HG03521 (cell line): Measurements from ENCODE around the gene SPP2.

Experiments
- ATAC-seq: cut with Tn5 transposase; IDR thresholded peaks from one replicate; pipeline ENCODE4 v1.9.1; 2021; ENCODE audit warnings: mild to moderate bottlenecking, moderate library complexity; ENCODE audit not compliant: unreplicated experiment

SPP2 gene

GRCh38 chr2:234091883-234092282 lies 41.4 kb downstream of the SPP2 start:
- no peak for ATAC-seq

GRCh38 chr2:234092344-234092743 lies 41.8 kb downstream of the SPP2 start:
- no peak for ATAC-seq

DNA sequence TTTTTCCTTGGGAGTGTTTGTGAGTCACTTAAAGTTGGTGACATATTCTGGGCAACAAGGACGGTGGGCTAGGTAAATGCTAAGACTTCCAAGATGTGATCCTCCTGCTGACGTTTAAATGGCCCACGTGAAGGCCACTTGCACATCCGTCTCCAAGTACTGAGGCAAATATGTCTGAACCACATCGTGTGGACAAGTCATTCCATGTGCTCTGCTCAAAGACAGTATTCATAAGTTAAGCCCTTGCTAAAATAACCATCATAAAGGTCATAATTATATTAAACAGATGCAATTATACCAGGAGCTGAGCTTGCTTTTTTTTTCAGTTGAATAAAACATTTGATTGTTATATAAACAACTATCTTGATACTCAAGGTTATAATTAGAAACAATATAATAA lies 44.8 kb downstream of the SPP2 start:
- ATAC-seq, result no peak

DNA sequence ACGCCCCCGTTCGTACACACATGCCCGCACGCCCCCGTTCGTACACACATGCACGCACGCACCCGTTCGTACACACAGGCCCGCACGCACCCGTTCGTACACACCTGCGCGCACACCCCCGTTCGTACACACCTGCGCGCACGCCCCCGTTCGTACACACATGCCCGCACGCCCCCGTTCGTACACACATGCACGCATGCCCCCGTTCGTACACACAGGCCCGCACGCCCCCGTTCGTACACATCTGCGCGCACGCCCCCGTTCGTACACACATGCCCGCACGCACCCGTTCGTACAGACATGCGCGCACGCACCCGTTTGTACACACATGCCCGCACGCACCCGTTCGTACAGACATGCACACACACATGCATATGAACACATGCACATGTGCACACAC lies 45.7 kb downstream of the SPP2 start:
- no peak for ATAC-seq

GRCh38 chr2:234098681-234099080 lies 48.2 kb downstream of the SPP2 start:
- ATAC-seq, result no peak

DNA sequence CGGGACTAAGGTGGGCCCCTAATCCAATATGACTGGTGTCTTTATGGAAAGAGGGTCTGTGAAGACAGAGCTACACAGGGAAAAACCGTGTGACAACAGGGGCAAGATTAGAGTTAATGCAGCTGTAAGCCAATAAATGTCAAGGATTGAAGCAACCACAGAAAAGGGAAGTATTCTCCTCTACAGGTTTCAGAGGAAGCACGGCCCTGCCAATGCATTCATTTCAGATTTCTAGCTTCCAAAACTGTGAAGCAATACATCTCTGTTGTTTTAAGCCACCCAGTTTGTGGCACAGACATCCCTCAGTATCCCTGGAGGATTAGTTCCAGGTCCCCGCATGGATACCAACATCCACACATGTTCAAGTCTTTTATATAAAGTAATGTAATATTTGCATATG lies 48.8 kb downstream of the SPP2 start:
- no peak for ATAC-seq

GRCh38 chr2:234100686-234101085 lies 50.2 kb downstream of the SPP2 start:
- ATAC-seq, result no peak

GRCh38 chr2:234102112-234102511 lies 51.6 kb downstream of the SPP2 start:
- ATAC-seq, result no peak

DNA sequence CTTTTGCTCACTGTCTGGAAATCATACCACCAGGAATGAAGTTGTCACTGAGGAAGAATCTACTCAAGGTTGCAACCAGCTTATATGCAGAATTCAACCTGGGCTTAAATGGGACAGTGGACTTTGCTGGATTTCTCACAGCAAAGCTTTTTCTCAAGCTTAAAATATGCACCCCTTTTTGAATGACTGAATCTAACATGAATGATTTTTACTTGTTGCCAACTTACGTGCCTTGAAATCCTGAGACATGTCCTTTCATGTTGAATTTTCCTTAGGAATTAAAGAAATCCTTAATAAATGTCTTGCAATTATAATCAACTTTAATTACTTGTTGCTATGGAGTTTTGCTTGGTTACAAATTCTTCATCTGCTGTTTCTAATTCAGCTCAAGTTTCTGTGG lies 57.4 kb downstream of the SPP2 start:
- ATAC-seq, result no peak

GRCh38 chr2:234109321-234109720 lies 58.8 kb downstream of the SPP2 start:
- no peak for ATAC-seq

DNA sequence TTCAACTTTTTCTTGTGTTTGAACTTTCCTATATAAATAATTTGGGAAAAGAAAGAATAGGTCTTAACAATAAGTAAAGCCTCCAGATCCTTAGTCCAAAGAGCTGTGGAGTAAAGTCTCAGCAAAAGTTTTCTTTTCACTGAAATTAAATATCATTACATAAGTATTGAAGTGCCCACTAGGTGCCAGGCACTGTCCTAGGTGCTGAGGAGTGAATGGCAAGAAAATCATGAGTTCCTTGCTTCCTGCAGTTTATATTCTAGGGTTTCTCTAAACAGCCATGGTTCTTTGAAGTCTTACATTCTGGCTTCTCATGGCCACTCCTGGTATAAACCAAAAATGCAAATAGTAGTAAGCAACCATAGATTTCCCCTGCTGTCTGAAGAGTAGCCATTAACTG lies 59.7 kb downstream of the SPP2 start:
- ATAC-seq, result no peak

DNA sequence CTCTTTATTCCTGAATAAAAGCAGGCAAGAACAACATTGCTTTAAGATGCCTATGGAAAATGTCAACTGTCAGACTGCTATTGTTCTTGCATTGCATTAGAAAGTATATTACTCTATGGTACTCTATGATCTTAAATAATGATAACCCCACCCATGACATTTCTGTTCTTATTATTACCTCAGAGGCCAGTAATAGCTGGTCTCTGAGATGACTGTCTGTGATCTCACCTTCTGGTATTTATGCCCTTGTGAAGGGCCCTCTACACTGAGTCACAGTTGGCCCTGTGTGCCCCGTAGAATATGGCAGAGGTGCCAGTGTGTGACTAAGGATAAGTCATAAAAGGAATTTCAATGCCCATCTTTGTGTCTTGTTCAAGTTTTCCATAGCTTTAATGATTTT lies 61.0 kb downstream of the SPP2 start:
- ATAC-seq, result no peak

DNA sequence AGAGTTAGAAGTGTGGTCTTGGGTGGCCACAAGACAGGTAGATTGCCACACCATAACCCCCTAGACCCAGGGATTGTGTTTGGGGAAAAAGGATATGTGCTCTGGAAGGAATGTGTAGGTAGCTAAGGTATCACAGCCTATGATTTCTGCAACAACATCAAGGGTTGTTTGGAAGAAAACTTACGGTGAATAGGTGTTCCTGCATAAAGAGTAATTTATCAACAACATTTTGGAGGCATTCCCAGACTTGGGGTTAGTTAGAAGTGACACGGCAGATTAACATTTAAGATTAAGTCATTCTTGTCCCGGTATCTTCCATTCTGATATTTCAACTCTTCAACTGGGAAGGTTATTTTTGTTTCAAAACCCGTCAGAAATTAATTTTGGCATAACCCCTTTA lies 65.5 kb downstream of the SPP2 start:
- no peak for ATAC-seq

- no peak for ATAC-seq
Measured at GRCh38 chr2:234121999-234122398, 71.5 kb downstream of the SPP2 start.

DNA sequence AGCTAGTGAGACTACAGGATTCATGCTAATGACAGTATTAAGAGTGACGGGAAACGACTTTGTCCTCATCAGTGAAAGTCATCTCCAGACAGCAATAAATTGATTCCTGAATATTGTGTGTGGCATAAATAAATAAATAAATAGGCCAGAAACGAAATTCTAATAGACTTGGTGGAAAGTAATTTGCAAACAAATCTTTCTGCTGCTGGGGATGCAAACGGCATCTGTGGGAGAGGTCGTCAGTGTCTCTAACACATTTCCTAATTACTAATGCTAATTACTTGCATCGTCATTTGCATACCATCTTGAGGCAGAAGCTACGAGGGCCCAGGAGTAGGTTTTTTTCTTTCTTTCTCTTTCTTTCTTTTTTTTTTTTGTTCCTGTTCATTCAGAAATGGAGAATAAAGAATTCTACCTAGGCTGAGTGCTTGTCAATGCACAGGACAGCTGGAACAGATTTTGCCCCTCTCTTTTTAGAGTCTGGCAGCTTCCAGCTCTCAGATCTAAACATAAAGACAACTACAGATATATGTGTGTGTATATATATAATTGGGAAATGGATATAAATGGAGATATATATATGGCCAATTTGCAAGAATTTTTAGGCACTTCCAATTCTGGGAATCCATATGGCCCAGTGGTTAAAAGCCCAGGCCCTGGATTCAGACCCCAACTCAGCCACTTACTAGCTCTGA lies 75.1 kb downstream of the SPP2 start:
- no peak for ATAC-seq

DNA sequence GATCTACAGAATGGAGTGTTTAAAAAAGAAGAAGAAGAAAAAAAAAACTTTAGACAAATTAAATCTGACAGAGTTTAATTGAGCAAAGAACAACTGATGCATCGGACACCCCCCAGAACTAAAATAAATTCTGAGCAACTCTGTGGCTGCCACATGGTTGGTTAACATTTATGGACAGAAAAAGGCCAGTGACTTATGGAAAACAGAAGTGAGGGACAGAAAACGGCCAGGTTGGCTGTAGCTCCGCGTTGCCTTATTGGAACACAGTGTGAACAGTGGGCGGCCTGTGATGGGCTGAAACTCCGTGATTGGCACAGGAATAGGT lies 75.6 kb downstream of the SPP2 start:
- no peak for ATAC-seq
